ENCODE measurements around the gene PILRA. TPM values are rescaled to one million over a fixed set of nuclear protein-coding genes. Genes with fewer than 3 reads are reported as not detected.

Gene PILRA
- total and polyA plus RNA-seq, 2 of the 13 experiments (the other 11 are each of a cell fraction or from before 2014, with no cell fraction given) = 0.13 to 1.3 TPM

DNA sequence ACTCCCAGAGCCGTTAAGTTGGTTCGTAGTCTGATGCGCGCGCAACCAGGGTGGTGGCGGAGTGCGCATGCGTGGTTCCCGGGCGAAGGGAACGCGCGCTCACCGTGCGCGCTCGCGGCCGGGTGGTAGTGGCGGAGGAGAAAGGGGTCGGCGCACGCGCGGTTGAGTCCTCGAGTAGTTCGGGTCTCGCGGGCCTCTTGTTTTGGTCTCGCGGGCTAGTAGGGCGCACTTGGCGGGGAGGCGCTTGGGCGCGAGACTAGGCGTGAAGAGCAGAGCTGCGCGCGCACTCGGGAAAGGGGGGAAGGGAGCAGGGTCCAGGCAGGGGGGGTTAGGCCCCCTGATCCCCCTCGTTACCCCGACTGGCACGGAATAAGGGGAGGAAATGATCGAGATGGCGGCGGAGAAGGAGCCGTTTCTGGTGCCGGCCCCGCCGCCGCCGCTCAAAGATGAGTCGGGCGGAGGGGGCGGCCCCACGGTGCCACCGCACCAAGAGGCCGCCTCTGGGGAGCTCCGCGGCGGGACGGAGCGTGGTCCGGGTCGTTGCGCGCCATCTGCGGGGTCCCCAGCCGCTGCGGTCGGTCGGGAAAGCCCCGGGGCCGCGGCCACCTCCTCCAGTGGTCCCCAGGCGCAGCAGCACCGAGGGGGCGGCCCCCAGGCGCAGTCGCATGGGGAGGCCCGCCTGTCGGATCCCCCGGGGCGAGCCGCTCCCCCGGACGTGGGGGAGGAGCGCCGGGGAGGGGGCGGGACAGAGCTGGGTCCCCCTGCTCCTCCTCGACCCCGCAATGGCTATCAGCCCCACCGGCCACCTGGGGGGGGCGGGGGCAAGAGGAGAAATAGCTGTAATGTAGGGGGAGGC lies 56.6 kb downstream of the PILRA start, which contains the start of gene MEPCE (continued):
- TF ChIP-seq ZNF264 (CRISPR knock-in tag; IDR thresholded peaks at IDR 0.05) (0 out of 2 replicates have a peak, but pooled peaks have one; percentile 48), NR2F6 (IDR thresholded peaks at IDR 0.05) (no peak), NR2F6 (CRISPR knock-in tag; IDR thresholded peaks at IDR 0.05) (no peak), NPAS2 (CRISPR knock-in tag; IDR thresholded peaks at IDR 0.05; ENCODE audit: borderline replicate concordance) (no peak), KAT8 (CRISPR knock-in tag; IDR thresholded peaks at IDR 0.05) (no peak; the same call in none of the 2 replicates), NKX3-1 (CRISPR knock-in tag; IDR thresholded peaks at IDR 0.05) (no peak; the same call in 1 of the 2 replicates), XBP1 (CRISPR knock-in tag; IDR thresholded peaks at IDR 0.05) (no peak), ZNF878 (CRISPR knock-in tag; IDR thresholded peaks at IDR 0.05) (0 out of 2 replicates have a peak, but pooled peaks have one; percentile 21), XRCC5 (optimal IDR thresholded peaks at IDR 0.05; ENCODE audit: low read length) (peak; percentile 9), TBX2 (CRISPR knock-in tag; IDR thresholded peaks at IDR 0.05; ENCODE audit: borderline replicate concordance) (peak; percentile 14; the same call in 1 of the 2 replicates), SETDB1 (CRISPR knock-in tag; IDR thresholded peaks at IDR 0.05; ENCODE audit: borderline replicate concordance) (no peak), ZNF224 (CRISPR knock-in tag; IDR thresholded peaks at IDR 0.05) (no peak; the same call in 1 of the 2 replicates), TBL1XR1 (IDR thresholded peaks at IDR 0.05; ENCODE audit: borderline replicate concordance, low read length, partially characterized antibody) (no peak), SP4 (CRISPR knock-in tag; IDR thresholded peaks at IDR 0.05) (no peak), SOX5 (CRISPR knock-in tag; IDR thresholded peaks at IDR 0.05; ENCODE audit: borderline replicate concordance) (no peak)
- TF ChIP-seq, protein P1, sequence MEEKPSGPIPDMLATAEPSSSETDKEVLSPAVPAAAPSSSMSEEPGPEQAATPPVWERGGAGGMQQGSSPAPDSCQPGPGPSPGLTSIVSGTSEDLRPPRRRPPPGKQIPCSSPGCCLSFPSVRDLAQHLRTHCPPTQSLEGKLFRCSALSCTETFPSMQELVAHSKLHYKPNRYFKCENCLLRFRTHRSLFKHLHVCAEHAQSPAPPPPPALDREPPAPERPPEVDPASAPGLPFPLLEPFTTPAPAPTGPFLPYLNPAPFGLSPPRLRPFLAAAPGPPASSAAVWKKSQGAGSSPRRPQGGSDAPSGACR (CRISPR knock-in tag; IDR thresholded peaks at IDR 0.05) = no peak
- TF ChIP-seq, protein P2, sequence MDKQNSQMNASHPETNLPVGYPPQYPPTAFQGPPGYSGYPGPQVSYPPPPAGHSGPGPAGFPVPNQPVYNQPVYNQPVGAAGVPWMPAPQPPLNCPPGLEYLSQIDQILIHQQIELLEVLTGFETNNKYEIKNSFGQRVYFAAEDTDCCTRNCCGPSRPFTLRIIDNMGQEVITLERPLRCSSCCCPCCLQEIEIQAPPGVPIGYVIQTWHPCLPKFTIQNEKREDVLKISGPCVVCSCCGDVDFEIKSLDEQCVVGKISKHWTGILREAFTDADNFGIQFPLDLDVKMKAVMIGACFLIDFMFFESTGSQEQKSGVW (CRISPR knock-in tag; IDR thresholded peaks at IDR 0.05; ENCODE audit: borderline replicate concordance) = no peak
- TF ChIP-seq, protein P3, sequence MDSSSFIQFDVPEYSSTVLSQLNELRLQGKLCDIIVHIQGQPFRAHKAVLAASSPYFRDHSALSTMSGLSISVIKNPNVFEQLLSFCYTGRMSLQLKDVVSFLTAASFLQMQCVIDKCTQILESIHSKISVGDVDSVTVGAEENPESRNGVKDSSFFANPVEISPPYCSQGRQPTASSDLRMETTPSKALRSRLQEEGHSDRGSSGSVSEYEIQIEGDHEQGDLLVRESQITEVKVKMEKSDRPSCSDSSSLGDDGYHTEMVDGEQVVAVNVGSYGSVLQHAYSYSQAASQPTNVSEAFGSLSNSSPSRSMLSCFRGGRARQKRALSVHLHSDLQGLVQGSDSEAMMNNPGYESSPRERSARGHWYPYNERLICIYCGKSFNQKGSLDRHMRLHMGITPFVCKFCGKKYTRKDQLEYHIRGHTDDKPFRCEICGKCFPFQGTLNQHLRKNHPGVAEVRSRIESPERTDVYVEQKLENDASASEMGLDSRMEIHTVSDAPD (CRISPR knock-in tag; IDR thresholded peaks at IDR 0.05) = no peak
- TF ChIP-seq, protein P4, sequence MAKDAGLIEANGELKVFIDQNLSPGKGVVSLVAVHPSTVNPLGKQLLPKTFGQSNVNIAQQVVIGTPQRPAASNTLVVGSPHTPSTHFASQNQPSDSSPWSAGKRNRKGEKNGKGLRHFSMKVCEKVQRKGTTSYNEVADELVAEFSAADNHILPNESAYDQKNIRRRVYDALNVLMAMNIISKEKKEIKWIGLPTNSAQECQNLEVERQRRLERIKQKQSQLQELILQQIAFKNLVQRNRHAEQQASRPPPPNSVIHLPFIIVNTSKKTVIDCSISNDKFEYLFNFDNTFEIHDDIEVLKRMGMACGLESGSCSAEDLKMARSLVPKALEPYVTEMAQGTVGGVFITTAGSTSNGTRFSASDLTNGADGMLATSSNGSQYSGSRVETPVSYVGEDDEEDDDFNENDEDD (CRISPR knock-in tag; IDR thresholded peaks at IDR 0.05; ENCODE audit: borderline replicate concordance) = peak; percentile 71; the same call in 1 of the 2 replicates
- TF ChIP-seq, protein P5, sequence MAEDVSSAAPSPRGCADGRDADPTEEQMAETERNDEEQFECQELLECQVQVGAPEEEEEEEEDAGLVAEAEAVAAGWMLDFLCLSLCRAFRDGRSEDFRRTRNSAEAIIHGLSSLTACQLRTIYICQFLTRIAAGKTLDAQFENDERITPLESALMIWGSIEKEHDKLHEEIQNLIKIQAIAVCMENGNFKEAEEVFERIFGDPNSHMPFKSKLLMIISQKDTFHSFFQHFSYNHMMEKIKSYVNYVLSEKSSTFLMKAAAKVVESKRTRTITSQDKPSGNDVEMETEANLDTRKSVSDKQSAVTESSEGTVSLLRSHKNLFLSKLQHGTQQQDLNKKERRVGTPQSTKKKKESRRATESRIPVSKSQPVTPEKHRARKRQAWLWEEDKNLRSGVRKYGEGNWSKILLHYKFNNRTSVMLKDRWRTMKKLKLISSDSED (CRISPR knock-in tag; IDR thresholded peaks at IDR 0.05) = no peak
- TF ChIP-seq, protein P6, sequence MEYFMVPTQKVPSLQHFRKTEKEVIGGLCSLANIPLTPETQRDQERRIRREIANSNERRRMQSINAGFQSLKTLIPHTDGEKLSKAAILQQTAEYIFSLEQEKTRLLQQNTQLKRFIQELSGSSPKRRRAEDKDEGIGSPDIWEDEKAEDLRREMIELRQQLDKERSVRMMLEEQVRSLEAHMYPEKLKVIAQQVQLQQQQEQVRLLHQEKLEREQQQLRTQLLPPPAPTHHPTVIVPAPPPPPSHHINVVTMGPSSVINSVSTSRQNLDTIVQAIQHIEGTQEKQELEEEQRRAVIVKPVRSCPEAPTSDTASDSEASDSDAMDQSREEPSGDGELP (IDR thresholded peaks at IDR 0.05; ENCODE audit: borderline replicate concordance, low read depth) = no peak

Data from HepG2 (cell line).